HG02588 (cell line): ENCODE data around the gene SNX33.
"Not testable (repeated sequence)": the region's sequence is repeated elsewhere in the genome, so short reads cannot be mapped to it uniquely, and the experiment has no call there.

Experiments
- ATAC-seq: cut with Tn5 transposase; IDR thresholded peaks from one replicate; pipeline ENCODE4 v1.9.1; 2021; ENCODE audit warnings: mild to moderate bottlenecking, moderate library complexity; ENCODE audit not compliant: unreplicated experiment

Gene SNX33

GRCh38 chr15:75661100-75661755, 13.5 kb downstream of the SNX33 start:
- ATAC-seq, result no peak

GRCh38 chr15:75661756-75662140, 14.0 kb downstream of the SNX33 start:
- ATAC-seq, result no peak

- no peak for ATAC-seq
These were observed 15.3 kb downstream of the SNX33 start for GRCh38 chr15:75662823-75663519.

- ATAC-seq, result no peak
These were observed 16.3 kb downstream of the SNX33 start for GRCh38 chr15:75663931-75664421.

- ATAC-seq, result no peak
These were observed 19.2 kb downstream of the SNX33 start for GRCh38 chr15:75666823-75667501.

- ATAC-seq, result no peak
These were observed 21.6 kb downstream of the SNX33 start for GRCh38 chr15:75669191-75669878.

GRCh38 chr15:75669879-75670212, 22.1 kb downstream of the SNX33 start:
- ATAC-seq, result no peak

GRCh38 chr15:75671730-75672602, 24.3 kb downstream of the SNX33 start:
- ATAC-seq, result no peak

- ATAC-seq, result no peak
These were observed 25.1 kb downstream of the SNX33 start for GRCh38 chr15:75672646-75673425.

GRCh38 chr15:75673426-75674235, 25.9 kb downstream of the SNX33 start:
- no peak for ATAC-seq

- ATAC-seq, result no peak
These were observed 26.7 kb downstream of the SNX33 start for GRCh38 chr15:75674366-75674765.

GRCh38 chr15:75675579-75676404, 28.1 kb downstream of the SNX33 start:
- ATAC-seq, result no peak

GRCh38 chr15:75676688-75677464, 29.2 kb downstream of the SNX33 start:
- no peak for ATAC-seq

GRCh38 chr15:75677465-75678323, 30.0 kb downstream of the SNX33 start:
- ATAC-seq, result no peak

GRCh38 chr15:75678324-75678690, 30.6 kb downstream of the SNX33 start:
- not testable (repeated sequence) for ATAC-seq

GRCh38 chr15:75680007-75680789, 32.5 kb downstream of the SNX33 start:
- no peak for ATAC-seq
